HEK293 (cell line): ENCODE data around the gene UNC13A.

Source experiments
- CTCF ChIA-PET: fragments of 350-600 bp; formaldehyde crosslinking; extraction: SDS; loops from one replicate; lab custom pipeline; 2021; ENCODE audit warnings: antibody characterized with exemption; lab: Yijun Ruan, JAX
- POLR2A ChIA-PET: fragments of 300-600 bp; formaldehyde crosslinking; extraction: SDS; loops from one replicate; lab custom pipeline; 2020; ENCODE audit warnings: antibody characterized with exemption, inconsistent platforms; lab: Yijun Ruan, JAX
- H3K27ac ChIP-seq: fragments of 200-500 bp; sonication (Bioruptor generic); 2 replicates; pipeline ENCODE4 v1.5.1; 2014; ENCODE audit warnings: low read depth, low read length, control low read depth, inconsistent platforms; ENCODE audit errors: extremely low read depth
- H3K36me3 ChIP-seq, 2 experiments: fragments of 200-500 bp in 1 of 2; sonication (Bioruptor generic) in 1 of 2; 1 replicate in 1 of 2; 2 replicates in 1 of 2; pipeline ENCODE4 v1.5.1; 2014 to 2017; ENCODE audit warnings: inconsistent platforms in 2 of 2, low read length in 2 of 2; ENCODE audit not compliant: control insufficient read depth in 2 of 2, insufficient read depth in 1 of 2
- H3K4me1 ChIP-seq: fragments of 200-500 bp; sonication (Bioruptor generic); 2 replicates; pipeline ENCODE4 v1.5.1; 2014; ENCODE audit warnings: mild to moderate bottlenecking, low read length, inconsistent platforms; ENCODE audit not compliant: control insufficient read depth, insufficient read depth
- H3K4me3 ChIP-seq: 2 replicates; pipeline ENCODE4 v1.5.1; 2011; ENCODE audit warnings: low read depth, mild to moderate bottlenecking, control low read depth, low read length, moderate library complexity
- H3K9me3 ChIP-seq: fragments of 200-500 bp; sonication (Bioruptor generic); 2 replicates; pipeline ENCODE4 v1.5.1; 2014; ENCODE audit warnings: low read depth, low read length, inconsistent platforms; ENCODE audit not compliant: control insufficient read depth, insufficient read depth
- GFI1B ChIP-seq: fragments of 450-650 bp; formaldehyde crosslinking; IDR thresholded peaks from 2 replicates; pipeline ENCODE4 v1.5.1; 2016; ENCODE audit warnings: missing biosample characterization, missing genetic modification characterization
- KLF1 ChIP-seq: fragments of 450-650 bp; formaldehyde crosslinking; IDR thresholded peaks from 2 replicates; pipeline ENCODE4 v1.5.1; 2016; ENCODE audit warnings: missing biosample characterization, missing genetic modification characterization
- OVOL3 ChIP-seq: fragments of 450-650 bp; formaldehyde crosslinking; IDR thresholded peaks from 2 replicates; pipeline ENCODE4 v1.5.1; 2016; ENCODE audit warnings: missing biosample characterization, missing genetic modification characterization
- SCRT2 ChIP-seq: fragments of 450-650 bp; formaldehyde crosslinking; IDR thresholded peaks from 2 replicates; pipeline ENCODE4 v1.5.1; 2016; ENCODE audit warnings: missing biosample characterization, missing genetic modification characterization
- ZBTB1 ChIP-seq: fragments of 450-650 bp; formaldehyde crosslinking; IDR thresholded peaks from 2 replicates; pipeline ENCODE4 v1.5.1; 2016; ENCODE audit warnings: missing biosample characterization, missing genetic modification characterization
- ZBTB8A ChIP-seq: fragments of 450-650 bp; formaldehyde crosslinking; IDR thresholded peaks from 2 replicates; pipeline ENCODE4 v1.5.1; 2016; ENCODE audit warnings: missing biosample characterization, missing genetic modification characterization
- ZFHX2 ChIP-seq: fragments of 450-650 bp; formaldehyde crosslinking; conservative IDR thresholded peaks from 2 replicates; pipeline ENCODE4 v1.5.1; 2016; ENCODE audit warnings: missing biosample characterization, missing genetic modification characterization
- ZNF112 ChIP-seq: fragments of 450-650 bp; formaldehyde crosslinking; IDR thresholded peaks from 2 replicates; pipeline ENCODE4 v1.5.0; 2017; ENCODE audit warnings: missing biosample characterization, missing genetic modification characterization
- ZNF133 ChIP-seq: fragments of 450-650 bp; formaldehyde crosslinking; IDR thresholded peaks from 2 replicates; pipeline ENCODE4 v1.5.1; 2016; ENCODE audit warnings: missing biosample characterization, missing genetic modification characterization
- ZNF174 ChIP-seq: fragments of 450-650 bp; formaldehyde crosslinking; IDR thresholded peaks from 2 replicates; pipeline ENCODE4 v1.5.0; 2017; ENCODE audit warnings: missing biosample characterization, mild to moderate bottlenecking, missing genetic modification characterization
- ZNF23 ChIP-seq: fragments of 450-650 bp; formaldehyde crosslinking; IDR thresholded peaks from 2 replicates; pipeline ENCODE4 v1.5.1; 2016; ENCODE audit warnings: missing biosample characterization, missing genetic modification characterization, borderline replicate concordance
- ZNF549 ChIP-seq: fragments of 450-650 bp; IDR thresholded peaks from 2 replicates; pipeline ENCODE4 v1.5.1; 2018; ENCODE audit warnings: missing biosample characterization, missing genetic modification characterization, mild to moderate bottlenecking, inconsistent platforms, moderate library complexity
- ZNF626 ChIP-seq: fragments of 450-650 bp; sonication (Bioruptor Pico); formaldehyde crosslinking; IDR thresholded peaks from 2 replicates; pipeline ENCODE4 v1.5.1; 2018; ENCODE audit warnings: missing biosample characterization, missing genetic modification characterization, inconsistent platforms
- ZNF776 ChIP-seq: fragments of 450-650 bp; formaldehyde crosslinking; IDR thresholded peaks from 2 replicates; pipeline ENCODE4 v1.5.0; 2017; ENCODE audit warnings: missing biosample characterization, missing genetic modification characterization, borderline replicate concordance
- TF ChIP-seq, protein P1 (sequence below): fragments of 450-650 bp; formaldehyde crosslinking; IDR thresholded peaks from 2 replicates; pipeline ENCODE4 v1.5.1; 2016; ENCODE audit warnings: missing biosample characterization, missing genetic modification characterization
- TF ChIP-seq, protein P2 (sequence below): sonication (generic); formaldehyde crosslinking; IDR thresholded peaks from 2 replicates; pipeline ENCODE4 v1.8.1; 2022; ENCODE audit warnings: mild to moderate bottlenecking, moderate library complexity, missing genetic modification reagents
- TF ChIP-seq, protein P3 (sequence below): fragments of 450-650 bp; formaldehyde crosslinking; IDR thresholded peaks from 2 replicates; pipeline ENCODE4 v1.5.1; 2016; ENCODE audit warnings: missing biosample characterization, missing genetic modification characterization
- TF ChIP-seq, protein P4 (sequence below): fragments of 450-650 bp; formaldehyde crosslinking; IDR thresholded peaks from 2 replicates; pipeline ENCODE4 v1.5.1; 2016; ENCODE audit warnings: missing biosample characterization, missing genetic modification characterization

UNC13A gene

DNA sequence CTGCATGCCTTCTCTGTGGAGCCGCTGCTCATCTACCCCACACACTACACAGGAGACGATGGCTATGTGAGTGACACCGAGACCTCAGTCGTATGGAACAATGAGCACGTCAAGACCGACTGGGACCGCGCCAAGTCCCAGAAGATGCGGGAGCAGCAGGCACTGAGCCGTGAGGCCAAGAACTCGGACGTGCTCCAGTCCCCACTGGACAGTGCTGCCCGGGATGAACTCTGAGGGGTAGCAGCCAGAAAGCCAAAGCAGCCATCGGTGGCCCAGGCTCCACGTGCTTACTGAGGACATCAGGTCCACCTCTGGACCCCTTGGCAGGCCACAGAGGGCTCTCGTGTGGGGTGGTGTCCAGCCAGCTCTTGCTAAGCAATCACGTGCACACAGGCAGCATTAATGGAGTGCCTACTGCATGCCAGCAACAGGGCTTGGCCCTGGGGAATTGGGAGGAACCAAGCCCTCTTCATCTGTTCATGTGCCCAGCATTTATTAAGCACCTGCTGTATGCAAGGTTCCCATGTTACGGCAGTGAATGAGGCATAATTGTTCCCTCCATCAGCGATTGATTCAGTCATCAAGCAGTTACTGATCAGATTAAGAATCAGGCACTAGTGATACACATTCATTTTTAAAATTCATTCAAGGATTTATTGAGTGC lies 106.8 kb downstream of the UNC13A start:
- Histone ChIP-seq H3K36me3 (peaks cover 0 to 48% of the 10 kb centered on the region in 2 experiments; a peak in 2 of 3 replicates), H3K4me1 (no peaks in the 10 kb centered on the region), H3K9me3 (no peaks in the 10 kb centered on the region), H3K27ac (no peak overlapping the region), H3K4me3 (no peak overlapping the region)
- TF ChIP-seq OVOL3, result no peak
- no peak for TF ChIP-seq ZNF549 (tag by site-specific recombination)
- no peak for TF ChIP-seq ZNF776 (tag by site-specific recombination)
- no peak for TF ChIP-seq ZNF174 (tag by site-specific recombination)
- TF ChIP-seq, protein P1, sequence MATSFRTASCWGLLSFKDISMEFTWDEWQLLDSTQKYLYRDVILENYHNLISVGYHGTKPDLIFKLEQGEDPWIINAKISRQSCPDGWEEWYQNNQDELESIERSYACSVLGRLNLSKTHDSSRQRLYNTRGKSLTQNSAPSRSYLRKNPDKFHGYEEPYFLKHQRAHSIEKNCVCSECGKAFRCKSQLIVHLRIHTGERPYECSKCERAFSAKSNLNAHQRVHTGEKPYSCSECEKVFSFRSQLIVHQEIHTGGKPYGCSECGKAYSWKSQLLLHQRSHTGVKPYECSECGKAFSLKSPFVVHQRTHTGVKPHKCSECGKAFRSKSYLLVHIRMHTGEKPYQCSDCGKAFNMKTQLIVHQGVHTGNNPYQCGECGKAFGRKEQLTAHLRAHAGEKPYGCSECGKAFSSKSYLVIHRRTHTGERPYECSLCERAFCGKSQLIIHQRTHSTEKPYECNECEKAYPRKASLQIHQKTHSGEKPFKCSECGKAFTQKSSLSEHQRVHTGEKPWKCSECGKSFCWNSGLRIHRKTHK (tag by site-specific recombination), result no peak
- TF ChIP-seq, protein P2, sequence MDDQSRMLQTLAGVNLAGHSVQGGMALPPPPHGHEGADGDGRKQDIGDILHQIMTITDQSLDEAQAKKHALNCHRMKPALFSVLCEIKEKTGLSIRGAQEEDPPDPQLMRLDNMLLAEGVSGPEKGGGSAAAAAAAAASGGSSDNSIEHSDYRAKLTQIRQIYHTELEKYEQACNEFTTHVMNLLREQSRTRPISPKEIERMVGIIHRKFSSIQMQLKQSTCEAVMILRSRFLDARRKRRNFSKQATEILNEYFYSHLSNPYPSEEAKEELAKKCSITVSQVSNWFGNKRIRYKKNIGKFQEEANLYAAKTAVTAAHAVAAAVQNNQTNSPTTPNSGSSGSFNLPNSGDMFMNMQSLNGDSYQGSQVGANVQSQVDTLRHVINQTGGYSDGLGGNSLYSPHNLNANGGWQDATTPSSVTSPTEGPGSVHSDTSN (CRISPR knock-in tag), result no peak
- no peak for TF ChIP-seq GFI1B (tag by site-specific recombination)
- TF ChIP-seq ZBTB8A, result no peak
- no peak for TF ChIP-seq ZNF626
- TF ChIP-seq ZNF23 (tag by site-specific recombination), result no peak
- no peak for TF ChIP-seq SCRT2 (tag by site-specific recombination)
- TF ChIP-seq ZBTB1 (tag by site-specific recombination), result no peak
- no peak for TF ChIP-seq ZNF112 (tag by site-specific recombination)
- no peak for TF ChIP-seq KLF1 (tag by site-specific recombination)
- TF ChIP-seq ZFHX2 (tag by site-specific recombination), result no peak
- TF ChIP-seq, protein P3, sequence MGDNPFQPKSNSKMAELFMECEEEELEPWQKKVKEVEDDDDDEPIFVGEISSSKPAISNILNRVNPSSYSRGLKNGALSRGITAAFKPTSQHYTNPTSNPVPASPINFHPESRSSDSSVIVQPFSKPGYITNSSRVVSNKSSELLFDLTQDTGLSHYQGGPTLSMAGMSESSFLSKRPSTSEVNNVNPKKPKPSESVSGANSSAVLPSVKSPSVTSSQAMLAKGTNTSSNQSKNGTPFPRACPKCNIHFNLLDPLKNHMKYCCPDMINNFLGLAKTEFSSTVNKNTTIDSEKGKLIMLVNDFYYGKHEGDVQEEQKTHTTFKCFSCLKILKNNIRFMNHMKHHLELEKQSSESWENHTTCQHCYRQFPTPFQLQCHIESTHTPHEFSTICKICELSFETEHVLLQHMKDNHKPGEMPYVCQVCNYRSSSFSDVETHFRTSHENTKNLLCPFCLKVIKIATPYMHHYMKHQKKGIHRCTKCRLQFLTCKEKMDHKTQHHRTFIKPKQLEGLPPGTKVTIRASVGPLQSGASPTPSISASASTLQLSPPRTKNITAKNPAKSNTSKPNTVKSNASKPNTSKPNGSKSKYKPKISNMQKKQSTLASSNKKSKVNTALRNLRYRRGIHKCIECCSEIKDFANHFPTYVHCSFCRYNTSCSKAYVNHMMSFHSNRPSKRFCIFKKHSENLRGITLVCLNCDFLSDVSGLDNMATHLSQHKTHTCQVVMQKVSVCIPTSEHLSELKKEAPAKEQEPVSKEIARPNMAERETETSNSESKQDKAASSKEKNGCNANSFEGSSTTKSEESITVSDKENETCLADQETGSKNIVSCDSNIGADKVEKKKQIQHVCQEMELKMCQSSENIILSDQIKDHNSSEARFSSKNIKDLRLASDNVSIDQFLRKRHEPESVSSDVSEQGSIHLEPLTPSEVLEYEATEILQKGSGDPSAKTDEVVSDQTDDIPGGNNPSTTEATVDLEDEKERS (tag by site-specific recombination), result no peak
- TF ChIP-seq, protein P4, sequence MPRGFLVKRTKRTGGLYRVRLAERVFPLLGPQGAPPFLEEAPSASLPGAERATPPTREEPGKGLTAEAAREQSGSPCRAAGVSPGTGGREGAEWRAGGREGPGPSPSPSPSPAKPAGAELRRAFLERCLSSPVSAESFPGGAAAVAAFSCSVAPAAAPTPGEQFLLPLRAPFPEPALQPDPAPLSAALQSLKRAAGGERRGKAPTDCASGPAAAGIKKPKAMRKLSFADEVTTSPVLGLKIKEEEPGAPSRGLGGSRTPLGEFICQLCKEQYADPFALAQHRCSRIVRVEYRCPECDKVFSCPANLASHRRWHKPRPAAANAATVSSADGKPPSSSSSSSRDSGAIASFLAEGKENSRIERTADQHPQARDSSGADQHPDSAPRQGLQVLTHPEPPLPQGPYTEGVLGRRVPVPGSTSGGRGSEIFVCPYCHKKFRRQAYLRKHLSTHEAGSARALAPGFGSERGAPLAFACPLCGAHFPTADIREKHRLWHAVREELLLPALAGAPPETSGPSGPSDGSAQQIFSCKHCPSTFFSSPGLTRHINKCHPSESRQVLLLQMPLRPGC (tag by site-specific recombination), result no peak
- no peak for TF ChIP-seq ZNF133 (tag by site-specific recombination)
- POLR2A ChIA-PET, result no interaction called here
- CTCF ChIA-PET, result no interaction called here
